Stimulated activated CD4-positive, alpha-beta T cell treated with anti-CD3 and anti-CD28 coated beads, Interleukin-15, amount 100 ng/mL, for 48 hours (primary cell): ENCODE data around the gene SEPTIN3.
A peak's percentile ranks its signal among the peaks of the same experiment; 100 is the strongest.

Source experiments
- DNase-seq, 2 donors: peaks; one replicate each; pipeline ENCODE4 v3.0.0-alpha.2; 2020; ENCODE audit warnings: low read depth in 2 of 2

Gene SEPTIN3, protein sequence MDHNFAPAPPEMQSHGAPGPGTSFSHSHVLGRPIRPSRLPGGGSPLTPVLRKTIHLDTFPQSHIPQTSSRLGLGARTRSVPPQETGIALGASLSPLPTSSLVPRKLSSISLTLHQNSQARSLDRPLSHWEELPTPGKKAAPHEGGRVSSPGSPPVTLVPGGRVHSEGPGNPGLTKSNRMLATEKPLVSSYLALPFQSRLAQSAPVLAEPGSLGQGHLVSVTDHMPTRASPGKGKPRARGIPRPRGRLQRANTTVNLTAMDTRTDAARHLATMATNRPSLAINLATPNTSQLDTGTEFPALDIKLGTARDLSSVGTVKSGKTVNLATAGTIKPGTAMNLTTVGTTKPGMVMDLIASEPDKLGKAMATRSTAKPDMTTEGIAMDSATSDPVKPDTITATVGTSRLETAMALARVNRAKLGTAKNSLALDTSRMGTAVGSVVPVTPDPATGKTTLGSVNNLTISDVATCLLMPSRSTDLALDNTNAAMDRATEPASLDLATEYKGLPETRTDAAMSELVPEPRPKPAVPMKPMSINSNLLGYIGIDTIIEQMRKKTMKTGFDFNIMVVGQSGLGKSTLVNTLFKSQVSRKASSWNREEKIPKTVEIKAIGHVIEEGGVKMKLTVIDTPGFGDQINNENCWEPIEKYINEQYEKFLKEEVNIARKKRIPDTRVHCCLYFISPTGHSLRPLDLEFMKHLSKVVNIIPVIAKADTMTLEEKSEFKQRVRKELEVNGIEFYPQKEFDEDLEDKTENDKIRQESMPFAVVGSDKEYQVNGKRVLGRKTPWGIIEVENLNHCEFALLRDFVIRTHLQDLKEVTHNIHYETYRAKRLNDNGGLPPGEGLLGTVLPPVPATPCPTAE

DNA sequence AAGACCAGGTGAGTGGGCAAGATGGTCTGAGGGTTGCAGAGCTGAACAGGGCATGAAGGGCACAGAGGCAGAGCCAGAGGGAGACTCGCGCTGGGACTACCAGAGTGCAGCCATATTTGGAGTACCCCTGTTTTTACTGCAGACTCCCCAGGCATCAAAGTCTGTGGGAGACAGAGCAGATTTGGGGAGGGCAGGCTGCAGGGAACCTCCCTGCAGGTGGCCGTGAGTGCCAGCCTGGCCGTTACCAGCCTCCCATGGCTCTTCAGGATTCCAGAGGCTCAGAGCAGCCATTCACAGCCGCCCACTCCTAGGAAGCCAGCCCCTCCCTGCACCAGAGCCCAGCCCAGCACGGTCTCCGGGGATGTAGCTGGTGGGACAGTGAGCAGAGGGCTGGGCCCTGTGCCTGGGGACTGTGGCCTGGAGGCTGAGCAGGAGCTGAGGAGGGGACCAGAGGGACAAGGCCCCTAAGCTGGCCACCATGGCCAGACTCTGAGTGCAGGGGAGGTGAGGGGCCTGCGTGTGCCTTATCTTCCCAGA lies at the start of gene SEPTIN3:
Gene SEPTIN3 (plus strand): TSS at position 334 of the 537 bp plus-strand sequence. CDS start 2,050 bp downstream, outside the sequence.
- no peak for DNase-seq

DNA sequence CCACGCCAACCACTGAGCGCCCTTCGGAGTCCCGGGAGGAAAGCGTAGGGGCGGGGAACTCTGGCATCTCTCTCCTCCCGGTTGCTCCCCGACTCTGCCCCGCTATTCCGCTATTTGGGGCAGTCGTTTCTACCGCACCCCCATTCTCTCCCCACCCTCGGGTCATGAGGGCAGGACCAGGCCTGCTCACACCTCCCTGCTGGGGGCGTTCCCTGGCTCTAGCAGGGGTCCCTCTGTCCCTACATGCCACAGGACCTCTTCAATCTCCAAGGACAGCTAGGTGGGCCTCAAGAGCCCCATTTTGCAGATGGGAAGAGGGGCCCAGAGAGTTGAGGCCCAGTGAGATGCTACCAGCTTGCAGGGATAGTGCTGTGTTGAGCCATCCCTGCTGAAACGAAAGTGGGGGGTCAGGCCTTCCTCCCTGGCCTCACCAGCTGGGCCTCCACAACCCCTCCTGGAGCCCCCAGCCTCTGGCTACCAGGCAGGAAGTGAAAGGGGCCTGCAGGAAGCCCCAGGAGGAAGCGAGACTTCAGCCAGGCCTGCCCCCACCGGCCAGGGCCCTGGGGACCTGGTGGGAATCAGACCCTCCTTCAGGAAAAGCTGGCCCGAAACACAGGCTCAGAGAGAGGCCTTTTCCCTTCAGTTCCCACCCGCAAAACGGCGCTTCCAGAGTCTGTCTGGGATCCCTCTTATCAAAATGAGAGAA lies 48.8 kb upstream of the SEPTIN3 start:
- DNase-seq, result no peak

DNA sequence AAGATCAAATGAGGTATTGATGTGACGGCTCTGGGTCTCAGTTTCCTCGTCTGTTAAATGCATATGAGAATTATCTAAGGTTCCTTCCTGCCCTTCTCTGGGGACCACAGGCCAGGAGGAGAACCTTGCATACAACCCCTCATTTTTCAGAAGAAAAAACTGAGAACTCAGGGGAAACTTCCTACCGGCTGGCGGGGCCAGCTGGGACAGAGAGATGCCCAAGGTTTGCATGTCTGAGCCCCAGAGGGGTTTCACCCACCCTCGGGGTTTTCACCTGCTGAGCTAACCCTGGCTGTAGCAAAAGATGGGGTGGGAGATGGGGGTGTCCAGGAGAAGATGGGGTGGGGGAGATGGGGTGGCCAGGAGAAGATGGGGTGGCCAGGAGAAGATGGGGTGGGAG lies 46.9 kb upstream of the SEPTIN3 start:
- DNase-seq, result no peak

DNA sequence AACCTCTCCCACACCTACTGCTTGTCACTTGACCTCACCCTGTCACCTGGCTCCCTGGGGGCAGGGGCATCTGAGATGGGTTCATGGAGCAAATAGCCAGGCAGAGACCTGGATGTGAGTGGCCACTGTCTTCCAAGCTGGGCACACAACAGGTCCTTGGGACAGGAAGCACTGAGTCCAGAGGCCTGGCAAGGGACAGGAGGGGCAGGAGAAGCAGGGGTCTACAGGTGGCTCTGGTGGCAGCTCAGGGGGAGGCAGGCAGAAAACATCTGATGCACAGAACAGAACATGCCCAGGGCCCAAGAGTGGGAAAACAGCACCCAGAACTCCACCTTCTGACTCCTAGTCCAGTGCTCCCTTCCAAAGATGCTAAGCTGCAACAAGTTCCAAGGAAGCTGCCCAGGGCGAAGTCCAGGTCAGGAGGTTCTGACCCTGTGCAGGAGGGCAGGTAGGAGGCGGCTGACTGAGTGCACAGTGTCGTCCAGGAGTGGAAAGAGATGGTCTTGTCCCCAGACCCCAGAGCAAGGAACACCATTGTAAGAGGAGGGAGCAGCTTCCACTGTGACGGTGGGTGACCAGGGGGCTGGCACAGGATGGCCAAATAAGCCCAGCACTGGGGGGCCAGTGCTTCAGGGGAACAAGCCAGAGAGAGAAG lies 46.2 kb upstream of the SEPTIN3 start:
- no peak for DNase-seq

DNA sequence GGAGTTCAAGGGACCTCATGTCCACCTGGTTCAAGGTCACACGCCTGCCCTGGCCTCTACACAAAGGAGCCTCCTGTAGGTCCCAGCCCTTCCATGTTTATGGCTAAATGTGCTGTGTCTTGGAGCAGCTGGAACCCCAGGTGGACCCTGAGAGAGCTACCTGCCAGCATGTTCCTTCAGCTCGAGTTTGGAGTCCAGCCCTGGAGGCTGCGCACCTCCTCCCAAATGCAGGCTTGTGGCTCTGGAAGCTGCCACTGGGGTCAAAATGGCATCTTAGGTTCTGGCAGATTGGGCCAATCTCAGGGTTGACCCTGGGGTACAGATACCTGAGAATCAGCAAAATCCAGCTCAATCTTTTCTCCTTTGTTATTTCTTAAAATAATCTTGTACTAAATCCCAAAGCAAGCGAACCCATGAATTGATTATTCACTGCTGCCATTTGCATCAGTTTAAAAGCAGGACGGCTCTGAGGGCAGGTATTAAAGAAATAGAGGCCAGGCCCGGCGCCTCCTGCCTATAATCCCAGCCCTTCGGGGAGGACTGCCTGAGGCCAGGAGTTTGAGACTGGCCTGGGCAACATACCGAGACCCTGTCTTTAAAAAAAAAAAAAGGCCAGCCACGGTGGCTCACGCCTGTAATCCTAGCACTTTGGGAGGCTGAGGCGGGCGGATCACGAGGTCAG lies 45.5 kb upstream of the SEPTIN3 start:
- DNase-seq, result no peak

DNA sequence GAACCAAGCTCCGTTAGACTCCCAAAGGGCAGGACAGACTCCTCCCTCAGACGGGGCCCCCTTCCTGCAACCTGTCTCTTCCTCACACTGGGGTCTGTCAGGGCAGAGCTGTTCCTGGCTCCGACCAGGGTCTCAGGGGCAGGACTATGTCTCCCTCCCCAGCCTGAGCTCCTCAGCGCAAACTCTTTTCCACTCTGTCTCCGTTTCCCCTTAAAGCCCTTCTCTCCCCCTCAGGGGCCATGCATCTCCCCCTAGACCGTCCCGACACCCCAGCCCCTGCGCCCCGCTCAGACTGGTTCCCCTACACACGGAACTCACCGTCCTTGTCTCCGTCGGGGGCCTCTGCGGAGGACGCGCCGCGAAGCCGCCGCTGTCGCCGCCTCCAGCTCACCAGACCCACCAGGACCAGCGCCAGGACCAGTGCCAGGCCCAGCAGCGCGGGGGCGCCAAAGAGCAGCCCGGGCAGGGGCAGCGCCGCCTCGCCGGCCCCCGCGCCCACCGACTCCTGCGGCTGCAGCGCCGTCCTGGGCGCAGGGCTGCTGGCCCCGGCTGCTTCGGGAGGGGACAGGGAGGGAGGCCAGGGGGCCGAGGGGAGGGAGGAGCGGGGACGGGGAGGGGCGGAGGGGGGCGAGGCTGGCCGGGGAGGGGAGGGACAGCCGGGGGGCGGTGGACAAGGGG lies 43.3 kb upstream of the SEPTIN3 start:
- peak; percentile 51 to 76 for DNase-seq

DNA sequence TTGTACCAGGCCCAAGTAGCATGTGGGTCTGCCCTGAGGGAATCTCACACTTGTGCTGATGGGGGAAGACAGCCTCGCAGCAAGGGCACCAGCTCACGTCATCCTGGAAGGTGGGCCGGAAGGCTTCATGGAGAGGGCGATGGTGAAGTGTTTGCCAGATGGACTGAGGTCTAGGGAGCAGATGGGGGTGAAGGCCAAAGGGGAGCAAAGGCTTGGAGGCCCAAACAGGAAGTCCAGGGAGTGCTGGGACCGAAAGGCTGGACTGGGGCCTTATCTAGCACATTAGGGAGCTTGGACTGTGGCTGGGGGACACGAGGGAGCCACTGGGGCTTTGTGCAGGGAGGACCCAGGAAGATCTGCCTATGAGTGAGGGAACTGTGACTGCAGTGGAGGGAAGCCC lies 41.4 kb upstream of the SEPTIN3 start:
- DNase-seq, result no peak

DNA sequence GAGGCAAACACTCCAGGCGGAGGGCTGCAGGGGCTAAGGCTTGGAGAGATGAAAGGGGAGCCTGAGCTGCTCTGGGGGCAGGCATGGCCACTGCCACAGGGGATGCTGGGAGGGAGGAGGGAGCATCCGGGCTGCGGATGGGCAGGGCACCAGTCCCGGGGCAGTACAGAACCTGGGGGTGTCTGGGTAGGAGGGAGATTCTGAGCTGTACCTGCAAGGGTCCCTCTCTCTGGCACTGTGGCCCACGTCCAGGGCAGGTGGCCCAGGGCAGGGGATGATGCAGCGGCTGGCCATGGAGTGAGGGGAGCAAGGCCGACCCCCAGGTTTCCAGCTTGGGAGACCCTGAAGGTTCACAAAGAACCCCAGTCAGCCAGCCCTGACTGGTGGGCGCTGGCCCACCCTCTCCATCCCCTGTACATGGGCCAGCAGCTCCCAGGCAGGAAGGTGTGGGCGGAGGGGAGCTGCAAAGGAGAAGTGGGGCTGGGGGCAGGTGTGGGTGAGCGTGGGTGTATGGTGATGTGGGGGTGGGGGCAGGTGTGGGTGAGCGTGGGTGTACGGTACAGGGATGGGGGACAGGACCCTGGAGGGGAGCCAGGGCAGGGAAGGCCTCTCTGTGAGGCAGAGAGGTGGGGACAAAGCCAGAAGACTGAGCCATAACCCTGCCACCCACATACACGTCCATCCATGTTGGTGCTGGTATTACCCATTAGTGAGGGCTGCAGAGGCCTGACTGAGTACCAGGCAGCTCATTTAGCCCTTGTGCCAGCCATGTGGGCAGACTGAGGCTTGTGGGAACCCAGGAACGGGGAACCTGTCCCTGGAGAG lies 40.4 kb upstream of the SEPTIN3 start:
- DNase-seq, result no peak

DNA sequence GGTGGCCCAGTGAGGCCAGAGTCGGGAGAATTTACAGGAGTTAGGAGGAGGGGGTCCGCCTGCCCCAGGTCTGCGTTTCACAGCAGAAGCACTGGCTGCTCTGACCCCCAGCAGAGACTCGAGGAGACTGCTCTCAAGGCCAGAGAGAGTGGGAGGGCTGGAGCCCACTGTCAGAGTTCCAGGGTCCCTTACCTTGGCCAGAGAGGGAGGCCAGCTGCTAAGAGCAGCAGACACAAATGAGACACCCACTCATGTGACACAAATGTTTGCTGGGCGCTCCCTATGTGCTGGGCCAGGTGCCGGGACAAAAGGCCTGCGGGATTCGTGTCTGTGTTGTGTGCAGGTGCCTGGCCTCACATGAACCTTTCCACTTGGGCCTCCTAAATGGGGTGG lies 39.8 kb upstream of the SEPTIN3 start:
- no peak for DNase-seq

DNA sequence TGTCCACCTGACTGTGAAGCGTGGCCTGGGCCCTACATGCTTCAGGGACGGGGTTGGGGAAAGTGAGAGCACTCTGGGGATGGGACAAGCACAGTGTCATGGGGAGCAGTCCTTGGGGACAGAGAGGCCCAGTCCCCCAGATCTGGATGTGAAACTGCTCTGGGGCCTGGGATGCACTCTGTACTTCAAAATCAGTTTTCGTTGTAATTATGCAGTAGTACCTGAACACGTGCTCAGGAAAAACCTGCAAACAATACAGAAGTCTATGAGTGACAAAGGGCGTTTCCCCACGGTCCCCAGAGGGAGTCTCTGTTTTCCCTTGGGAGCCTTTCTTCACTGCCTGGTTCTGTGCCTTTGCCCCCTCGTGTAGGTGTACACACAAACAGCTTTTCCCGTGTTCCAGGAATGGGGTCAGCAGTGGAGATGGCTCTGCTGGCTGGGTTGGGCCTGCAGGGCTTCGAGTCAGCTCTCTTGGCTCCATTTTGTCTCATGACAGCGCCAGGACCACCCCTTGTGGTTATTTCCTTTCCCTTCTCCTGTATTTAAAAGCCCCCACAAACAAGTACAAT lies 37.5 kb upstream of the SEPTIN3 start:
- DNase-seq, result no peak

DNA sequence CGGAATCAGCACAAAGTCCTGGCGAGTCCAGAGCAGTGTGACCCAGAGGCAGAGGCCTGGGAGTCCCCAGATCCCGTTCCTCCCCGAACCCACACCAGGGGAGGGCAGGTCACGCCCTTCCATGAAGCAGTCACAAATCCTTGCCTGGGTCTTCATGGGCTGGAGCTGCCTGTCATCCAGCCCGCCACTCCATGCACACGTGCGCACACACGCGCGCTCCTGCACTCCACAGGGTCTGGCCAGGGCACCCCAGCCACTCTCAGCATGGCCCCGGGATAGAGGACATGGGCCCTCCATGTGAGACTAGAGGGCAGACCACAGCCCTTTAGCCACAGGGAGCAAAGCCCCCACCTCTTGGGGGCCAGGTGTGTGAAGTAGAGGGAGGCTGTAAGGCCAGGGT lies 36.9 kb upstream of the SEPTIN3 start:
- no peak for DNase-seq

DNA sequence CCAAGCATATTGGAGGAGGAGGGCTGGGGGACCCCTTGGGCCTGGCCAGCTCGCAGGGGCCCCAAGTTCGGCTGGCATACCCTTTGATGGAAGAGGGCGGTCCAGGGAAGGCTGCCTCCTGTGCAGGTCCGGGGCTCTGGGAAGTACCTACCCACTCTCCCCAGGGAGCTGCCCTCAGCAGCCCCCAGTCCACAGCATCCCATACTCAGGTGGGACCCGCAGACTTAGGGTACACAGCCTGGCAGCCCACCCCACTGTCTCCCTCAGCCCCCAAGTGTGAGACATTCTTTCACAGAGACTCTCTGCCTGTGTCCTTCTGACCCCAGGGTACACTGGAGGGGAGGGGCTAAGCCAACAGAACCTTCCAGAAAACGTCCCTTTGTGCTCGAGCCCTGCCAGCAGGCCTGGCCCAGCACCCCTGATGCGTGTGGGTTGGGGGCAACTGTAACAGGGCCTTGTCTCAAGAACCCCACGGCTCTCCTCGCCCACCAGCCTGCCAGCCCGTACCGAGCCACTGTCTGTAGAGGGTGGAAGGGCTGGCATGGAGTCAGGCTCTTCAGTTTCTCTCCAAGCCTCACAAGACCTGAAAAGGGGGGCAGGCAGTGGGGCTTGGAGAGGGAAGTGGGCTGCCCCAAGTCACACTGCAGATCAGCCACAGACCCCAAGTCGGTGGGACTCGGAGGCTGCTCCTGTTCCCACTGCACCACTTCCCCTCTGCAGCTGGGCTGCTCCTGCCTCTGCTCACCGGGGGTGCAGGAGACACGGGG lies 35.6 kb upstream of the SEPTIN3 start:
- DNase-seq, result no peak

DNA sequence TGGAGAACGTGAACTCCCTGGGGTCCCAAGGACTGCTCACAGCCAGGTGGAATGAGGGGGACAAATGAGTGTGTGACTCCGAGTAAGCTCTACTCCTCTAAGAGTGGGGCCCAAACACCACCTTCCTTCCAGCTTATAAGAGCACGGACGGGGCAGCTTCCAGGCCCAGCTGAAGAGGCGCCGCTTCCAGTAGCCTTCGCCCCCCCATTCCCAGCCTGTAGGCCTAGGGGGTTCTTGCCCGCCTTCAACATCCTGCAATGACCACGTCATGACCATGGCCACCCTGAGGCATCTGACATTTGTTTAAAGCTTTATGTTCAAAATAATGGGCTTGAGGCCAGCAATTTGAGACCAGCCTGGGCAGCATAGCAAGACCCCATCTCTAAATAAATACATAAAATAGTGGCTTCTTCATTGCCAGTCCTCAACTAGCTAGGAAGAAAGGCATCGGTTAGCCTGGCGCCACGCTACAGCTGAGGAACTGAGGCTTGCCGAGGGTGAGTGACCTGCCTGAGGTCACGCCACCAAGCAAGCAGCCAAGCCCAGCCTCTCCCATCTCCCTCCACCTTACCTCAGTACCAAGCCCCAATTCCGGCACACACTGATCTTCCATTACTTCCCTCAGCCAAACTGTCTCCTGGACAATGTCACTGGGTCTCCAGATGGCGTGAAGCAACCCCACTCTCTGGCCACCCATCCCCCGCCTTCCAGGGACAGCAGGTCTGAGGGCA lies 34.8 kb upstream of the SEPTIN3 start:
- no peak for DNase-seq

DNA sequence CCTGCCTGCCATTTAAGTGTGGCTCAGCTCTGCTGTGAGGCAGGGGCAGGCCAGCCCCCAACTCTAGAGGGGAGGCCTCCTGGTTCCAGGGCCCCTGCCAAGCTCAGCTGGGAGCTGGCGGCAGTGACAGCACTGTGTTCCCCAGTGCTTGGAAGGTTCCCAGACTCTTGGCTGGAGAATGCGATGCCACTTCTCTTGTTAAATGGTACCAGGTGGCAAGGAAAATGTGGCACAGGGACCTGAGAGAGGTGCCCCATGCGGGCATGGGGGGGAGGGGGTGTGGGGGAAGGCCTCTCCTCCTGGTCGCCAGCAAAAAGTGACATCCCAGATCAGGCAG lies 34.3 kb upstream of the SEPTIN3 start:
- DNase-seq, result no peak

DNA sequence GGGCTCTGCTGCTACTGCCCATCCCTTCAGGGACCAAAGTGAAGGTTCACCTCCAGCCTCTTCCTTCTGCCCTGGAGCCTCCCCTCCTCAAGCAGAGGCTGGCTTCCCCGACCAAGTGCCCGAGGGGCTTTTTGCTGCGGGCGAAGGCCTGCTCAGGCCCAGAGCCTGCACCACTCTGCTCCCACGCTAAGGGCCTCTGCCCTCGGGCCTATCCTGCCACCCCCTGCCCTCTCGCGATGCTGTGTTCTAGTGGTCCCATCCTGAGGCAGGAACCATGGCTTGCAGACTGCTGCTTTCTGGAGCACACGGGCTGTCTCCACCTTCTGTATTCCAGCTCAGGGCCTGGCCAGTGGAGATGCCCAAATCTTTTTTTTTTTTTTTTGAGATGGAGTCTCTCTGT lies 33.7 kb upstream of the SEPTIN3 start:
- DNase-seq, result no peak

DNA sequence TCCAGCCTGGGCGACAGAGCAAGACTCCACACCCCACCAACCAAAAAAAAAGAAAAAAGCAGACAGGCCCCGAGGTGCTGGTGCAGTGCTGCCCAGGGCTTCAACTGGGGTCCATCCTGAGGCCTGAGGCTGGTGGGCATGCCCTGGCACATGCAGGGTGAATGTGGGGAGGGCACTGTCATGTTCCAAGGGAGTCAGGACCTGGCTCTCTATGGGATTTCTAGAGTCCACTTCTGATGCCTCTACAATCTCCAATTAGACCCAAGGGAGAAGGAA lies 32.4 kb upstream of the SEPTIN3 start:
- no peak for DNase-seq

DNA sequence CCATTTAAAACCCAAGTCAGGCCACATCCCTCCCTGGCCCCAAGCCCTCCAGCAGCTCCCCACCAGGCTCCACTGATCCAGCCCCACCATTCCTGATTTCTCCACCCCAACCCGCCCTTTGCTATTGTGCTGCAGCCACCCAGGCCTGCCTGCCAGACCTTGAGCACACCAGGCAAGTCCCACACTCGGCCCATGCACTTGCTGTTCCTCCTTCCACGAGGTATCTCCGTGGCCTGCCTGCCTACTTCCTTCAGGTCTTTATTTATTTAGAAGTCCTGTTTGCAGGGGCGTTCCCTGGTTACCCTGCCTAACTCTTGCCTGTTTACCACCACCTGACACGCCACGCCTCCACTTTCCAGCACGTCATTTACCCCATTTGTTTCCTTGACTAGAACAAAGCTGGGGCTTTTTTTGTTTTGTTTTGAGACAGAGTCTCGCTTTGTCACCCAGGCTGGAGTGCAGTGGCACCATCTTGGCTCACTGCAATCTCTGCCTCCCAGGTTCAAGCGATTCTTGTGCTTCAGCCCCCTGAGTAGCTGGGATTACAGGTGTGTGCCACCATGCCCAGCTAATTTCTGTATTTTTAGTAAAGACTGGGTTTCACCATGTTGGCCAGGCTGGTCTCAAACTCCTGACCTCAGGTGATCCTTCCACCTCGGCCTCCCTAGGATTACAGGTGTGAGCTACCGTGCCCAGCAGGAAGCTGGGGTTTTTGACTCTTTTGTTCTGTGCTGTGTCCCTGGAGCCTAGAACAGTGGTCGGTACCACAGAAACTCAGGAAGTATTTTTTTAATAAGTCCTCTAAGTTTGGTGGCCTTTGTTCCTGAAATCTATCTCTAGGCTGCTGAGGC lies 29.0 kb upstream of the SEPTIN3 start:
- DNase-seq, result peak; percentile 94 to 95
